HL-60 (cell line): Measurements from ENCODE around the gene PASK.

Experiments
- DNase-seq, 2 experiments: peaks; one replicate each; pipeline ENCODE4 v3.0.0-alpha.2; 2010 to 2020; ENCODE audit warnings: low read depth in 1 of 2, low spot score in 1 of 2
- H3K27ac ChIP-seq: fragments of 250-450 bp; sonication (Bioruptor Pico); replicated peaks from 2 replicates; pipeline ENCODE4 v1.5.1; 2020; ENCODE audit warnings: mild to moderate bottlenecking, moderate library complexity
- H3K27me3 ChIP-seq: fragments of 250-450 bp; sonication (Bioruptor Pico); 2 replicates; pipeline ENCODE4 v1.5.1; 2021; ENCODE audit warnings: mild to moderate bottlenecking, moderate library complexity; ENCODE audit not compliant: insufficient read depth, poor library complexity, severe bottlenecking
- H3K4me3 ChIP-seq: replicated peaks from 2 replicates; pipeline ENCODE4 v1.5.1; 2011; ENCODE audit warnings: mild to moderate bottlenecking, control low read depth, low read length; ENCODE audit not compliant: insufficient read depth
- GABPA ChIP-seq: IDR thresholded peaks from 2 replicates; pipeline ENCODE4 v1.6.1; 2012; ENCODE audit warnings: low read depth
- POLR2AphosphoS5 ChIP-seq: IDR thresholded peaks from 2 replicates; pipeline ENCODE4 v1.6.1; 2012; ENCODE audit warnings: low read depth
- REST ChIP-seq: IDR thresholded peaks from 2 replicates; pipeline ENCODE4 v1.6.1; 2012; ENCODE audit warnings: low read depth; ENCODE audit not compliant: insufficient replicate concordance
- SPI1 ChIP-seq: IDR thresholded peaks from 2 replicates; pipeline ENCODE4 v1.6.1; 2012; ENCODE audit warnings: low read depth, mild to moderate bottlenecking, borderline replicate concordance
- TF ChIP-seq, protein P1 (sequence below): IDR thresholded peaks from one replicate; pipeline ENCODE4 v1.5.1; 2011; ENCODE audit warnings: low read length, control low read depth, inconsistent platforms; ENCODE audit not compliant: insufficient read depth

Gene PASK

GRCh38 chr2:241109210-241110088 lies 39.8 kb downstream of the PASK start:
- no peak overlapping the region for H3K27ac ChIP-seq
- TF ChIP-seq POLR2AphosphoS5 (no peak), GABPA (no peak), SPI1 (no peak)
- TF ChIP-seq, protein P1, sequence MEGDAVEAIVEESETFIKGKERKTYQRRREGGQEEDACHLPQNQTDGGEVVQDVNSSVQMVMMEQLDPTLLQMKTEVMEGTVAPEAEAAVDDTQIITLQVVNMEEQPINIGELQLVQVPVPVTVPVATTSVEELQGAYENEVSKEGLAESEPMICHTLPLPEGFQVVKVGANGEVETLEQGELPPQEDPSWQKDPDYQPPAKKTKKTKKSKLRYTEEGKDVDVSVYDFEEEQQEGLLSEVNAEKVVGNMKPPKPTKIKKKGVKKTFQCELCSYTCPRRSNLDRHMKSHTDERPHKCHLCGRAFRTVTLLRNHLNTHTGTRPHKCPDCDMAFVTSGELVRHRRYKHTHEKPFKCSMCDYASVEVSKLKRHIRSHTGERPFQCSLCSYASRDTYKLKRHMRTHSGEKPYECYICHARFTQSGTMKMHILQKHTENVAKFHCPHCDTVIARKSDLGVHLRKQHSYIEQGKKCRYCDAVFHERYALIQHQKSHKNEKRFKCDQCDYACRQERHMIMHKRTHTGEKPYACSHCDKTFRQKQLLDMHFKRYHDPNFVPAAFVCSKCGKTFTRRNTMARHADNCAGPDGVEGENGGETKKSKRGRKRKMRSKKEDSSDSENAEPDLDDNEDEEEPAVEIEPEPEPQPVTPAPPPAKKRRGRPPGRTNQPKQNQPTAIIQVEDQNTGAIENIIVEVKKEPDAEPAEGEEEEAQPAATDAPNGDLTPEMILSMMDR = no peak
- H3K4me3 ChIP-seq = no peak overlapping the region
- H3K27me3 ChIP-seq = no peaks in the 10 kb centered on the region
- no peak for DNase-seq

DNA sequence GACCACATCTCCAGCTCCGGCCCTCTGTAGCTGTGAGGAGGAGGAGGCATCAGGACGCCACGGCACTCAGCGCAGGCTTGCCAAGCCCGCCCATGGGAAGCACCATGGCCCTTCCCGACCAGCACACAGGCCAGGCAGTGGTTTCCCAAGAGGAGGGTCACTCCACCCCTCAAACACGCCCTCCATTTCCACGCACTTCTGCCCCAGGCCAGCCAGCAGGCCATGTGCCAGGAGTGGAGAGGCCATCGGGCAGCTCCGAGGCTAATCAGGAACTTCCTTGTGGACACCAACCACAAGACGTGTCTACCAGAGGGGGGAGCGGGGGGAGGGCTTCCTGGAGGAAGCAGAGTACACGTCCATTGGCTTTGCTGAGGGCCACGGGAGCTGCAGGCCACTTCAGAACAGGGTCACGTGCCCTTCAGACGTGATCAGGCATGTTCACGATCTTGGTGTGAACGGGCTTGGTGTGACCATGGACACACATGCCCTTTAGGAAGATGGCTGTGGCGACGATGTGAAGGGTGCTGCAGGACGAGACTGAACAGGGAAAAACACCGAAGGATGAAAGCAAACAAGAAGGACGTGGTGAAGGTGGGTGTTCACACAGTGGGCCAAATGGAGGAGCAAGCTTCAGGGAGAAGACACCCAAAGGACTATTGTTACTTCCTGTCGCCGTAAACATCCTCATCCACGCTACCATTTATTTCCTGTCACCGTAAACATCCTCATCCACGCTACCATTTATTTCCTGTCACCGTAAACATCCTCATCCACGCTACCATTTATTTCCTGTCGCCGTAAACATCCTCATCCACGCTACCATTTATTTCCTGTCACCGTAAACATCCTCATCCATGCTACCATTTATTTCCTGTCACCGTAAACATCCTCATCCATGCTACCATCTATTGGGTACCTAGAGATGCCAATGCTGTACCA lies 40.7 kb downstream of the PASK start:
- Histone ChIP-seq H3K27me3 (no peaks in the 10 kb centered on the region), H3K27ac (no peak overlapping the region)
- no peak for DNase-seq

DNA sequence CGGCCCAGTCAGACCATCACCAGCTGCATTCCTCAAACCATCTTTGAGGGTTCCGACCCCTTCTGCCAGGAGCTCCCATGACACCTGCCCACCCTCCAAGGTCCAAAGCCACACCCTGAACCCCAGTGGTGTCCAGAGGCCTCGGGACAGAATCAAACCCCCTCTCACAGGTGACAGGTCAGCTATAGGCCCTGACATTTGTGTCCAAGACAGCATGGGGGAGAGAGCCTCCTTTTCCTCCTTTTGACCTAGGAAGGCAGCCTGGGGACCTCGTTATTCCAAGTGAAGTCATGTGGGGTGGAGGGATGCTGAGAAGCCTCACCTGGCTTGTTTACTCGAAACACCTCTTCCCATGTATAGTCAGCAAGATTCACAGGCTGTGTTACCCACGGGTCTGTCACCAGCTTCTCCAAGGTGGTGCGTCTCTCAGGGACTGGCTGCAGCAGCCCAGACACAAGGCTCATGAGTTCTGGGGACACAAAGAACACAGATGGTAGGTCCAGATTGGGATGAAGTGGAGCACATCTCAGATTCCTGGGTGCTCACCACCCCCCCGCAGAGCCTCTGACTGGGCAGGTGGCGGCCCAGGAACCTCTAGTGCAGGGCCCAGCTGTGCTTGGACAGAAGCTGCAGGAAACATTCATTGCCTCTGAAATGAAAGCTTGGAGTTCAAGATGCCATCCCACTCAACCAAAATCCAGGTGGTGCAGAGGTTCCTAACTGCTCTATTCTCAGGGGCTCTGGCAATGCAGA lies 42.1 kb downstream of the PASK start:
- Histone ChIP-seq H3K27ac (no peak overlapping the region), H3K27me3 (no peaks in the 10 kb centered on the region), H3K4me3 (no peak overlapping the region)
- DNase-seq = no peak
- TF ChIP-seq, protein P1 = no peak
- TF ChIP-seq REST = no peak
- TF ChIP-seq GABPA = no peak
- TF ChIP-seq SPI1 = no peak
- TF ChIP-seq POLR2AphosphoS5 = no peak

More for the DNA sequence above, 40.7 kb downstream of the PASK start:
- TF ChIP-seq SPI1 = no peak
- no peak for TF ChIP-seq POLR2AphosphoS5
- no peak for TF ChIP-seq GABPA
- TF ChIP-seq REST = no peak
- TF ChIP-seq, protein P1 = no peak
- no peak overlapping the region for H3K4me3 ChIP-seq
